Measurements from ENCODE around the gene IGSF21. TPM values are rescaled to one million over a fixed set of nuclear protein-coding genes. Genes with fewer than 3 reads are reported as not detected.
"Not testable (repeated sequence)": the region's sequence is repeated elsewhere in the genome, so short reads cannot be mapped to it uniquely, and the experiment has no call there.

IGSF21 gene
- total and polyA plus RNA-seq, 2 of the 8 experiments (the other 6 are each of a cell fraction or from before 2014, with no cell fraction given): 22.5 to 28.5 TPM

DNA sequence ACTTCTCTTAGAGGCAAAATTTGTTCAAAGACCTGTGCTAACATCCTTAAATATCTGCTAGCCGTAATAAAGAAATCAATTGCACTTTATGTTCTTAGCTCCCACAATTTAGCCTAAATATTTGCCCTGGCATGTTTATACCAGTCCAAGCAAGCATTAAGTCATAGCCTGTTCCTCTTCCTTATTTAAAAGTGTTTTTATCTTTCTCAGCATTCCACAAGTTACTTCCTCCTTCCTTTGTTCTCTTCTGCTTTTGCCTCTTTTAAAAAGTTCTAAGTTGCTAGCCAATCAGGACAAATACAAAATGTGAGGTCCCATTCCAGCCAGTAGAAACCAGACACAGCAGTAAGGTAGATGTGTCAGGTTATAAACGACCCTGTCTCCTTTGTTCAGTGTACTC is 58.0 kb downstream of the IGSF21 start:
- POLR2A ChIA-PET (ENCODE audit: partially characterized antibody): not testable (repeated sequence)

More for the DNA sequence above, 58.0 kb downstream of the IGSF21 start:
- H3K23ac ChIP-seq (ENCODE audit: insufficient read length); H4K5ac ChIP-seq (ENCODE audit: insufficient read length, low read depth, low read length); H2BK20ac ChIP-seq (ENCODE audit: low read length); H3K79me1 ChIP-seq (ENCODE audit: low read depth, low read length); H3K79me2 ChIP-seq (ENCODE audit: control insufficient read depth in 1 of 2, insufficient read depth in 2 of 2, low read length in 2 of 2); H3K18ac ChIP-seq (ENCODE audit: extremely low read depth, low read length); H2BK12ac ChIP-seq (ENCODE audit: low read depth, low read length); H3K4me2 ChIP-seq (ENCODE audit: insufficient read depth in 1 of 2, low read depth in 2 of 2, low read length in 2 of 2); H2AK5ac ChIP-seq (ENCODE audit: low read depth, low read length); FAIRE-seq; H3K9ac ChIP-seq (replicated peaks in 1 of 4; ENCODE audit: extremely low read depth in 1 of 4, low read depth in 3 of 4, low read length in 3 of 4); H3K4me3 ChIP-seq (ENCODE audit: extremely low read depth in 1 of 4, insufficient read depth in 2 of 4, low read depth in 3 of 4, low read length in 4 of 4); H3K36me3 ChIP-seq (ENCODE audit: control insufficient read depth in 2 of 4, insufficient read depth in 4 of 4, low read length in 3 of 4); H2BK120ac ChIP-seq (replicated peaks; ENCODE audit: low read depth, low read length); H3K56ac ChIP-seq (replicated peaks; ENCODE audit: insufficient read length, low read depth, low read length); H2BK5ac ChIP-seq (ENCODE audit: low read depth, low read length); H3K4ac ChIP-seq (replicated peaks; ENCODE audit: insufficient read length, low read depth, low read length); H4K8ac ChIP-seq (ENCODE audit: extremely low read depth, insufficient read depth, low read length); H3K14ac ChIP-seq (ENCODE audit: insufficient read length); H4K20me1 ChIP-seq (replicated peaks in 1 of 2; ENCODE audit: control insufficient read depth in 1 of 2, insufficient read depth in 2 of 2, low read length in 2 of 2); H3K27me3 ChIP-seq (replicated peaks in 1 of 4; ENCODE audit: control insufficient read depth in 3 of 4, extremely low read depth in 1 of 4, insufficient read depth in 3 of 4, low read length in 3 of 4); H3K27ac ChIP-seq (ENCODE audit: low read depth, low read length); H3K4me1 ChIP-seq (replicated peaks in 1 of 4; ENCODE audit: control insufficient read depth in 3 of 4, insufficient read depth in 4 of 4, low read length in 3 of 4); H3K23me2 ChIP-seq (ENCODE audit: low read depth, low read length); H2AFZ ChIP-seq (ENCODE audit: low read length); DNase-seq (ENCODE audit: low read depth in 1 of 2, low spot score in 2 of 2); H4K91ac ChIP-seq (replicated peaks; ENCODE audit: insufficient read length, low read length); H2BK15ac ChIP-seq (ENCODE audit: low read length); H3K9me3 ChIP-seq (ENCODE audit: insufficient read depth in 2 of 2, low read depth in 1 of 2, low read length in 1 of 2): not testable (repeated sequence)
- CTCF ChIA-PET (ENCODE audit: partially characterized antibody): interaction anchor here (0.8 to 1.3 kb wide), 3 partner anchors 9 to 432 kb away, joined by 4 to 5 read pairs (median 4); no protein-coding TSS in a partner anchor
- WGBS, 2 experiments (ENCODE audit: extremely low coverage in 1 of 2, insufficient coverage in 1 of 2, insufficient read length in 1 of 2, insufficient replicate concordance in 2 of 2, low coverage in 1 of 2, low lambda C conversion rate in 2 of 2, missing lambda C conversion rate in 1 of 2): 89% methylated on average over 2 of the region's 2 CpGs; no CpG with 5 or more reads in 1 of the 2 experiments
